Measurements from ENCODE around the gene TAF11L3. TPM values are rescaled to one million over a fixed set of nuclear protein-coding genes. Genes with fewer than 3 reads are reported as not detected.
"Not testable (repeated sequence)": the region's sequence is repeated elsewhere in the genome, so short reads cannot be mapped to it uniquely, and the experiment has no call there.

TAF11L3 gene
- total RNA-seq = not detected

DNA sequence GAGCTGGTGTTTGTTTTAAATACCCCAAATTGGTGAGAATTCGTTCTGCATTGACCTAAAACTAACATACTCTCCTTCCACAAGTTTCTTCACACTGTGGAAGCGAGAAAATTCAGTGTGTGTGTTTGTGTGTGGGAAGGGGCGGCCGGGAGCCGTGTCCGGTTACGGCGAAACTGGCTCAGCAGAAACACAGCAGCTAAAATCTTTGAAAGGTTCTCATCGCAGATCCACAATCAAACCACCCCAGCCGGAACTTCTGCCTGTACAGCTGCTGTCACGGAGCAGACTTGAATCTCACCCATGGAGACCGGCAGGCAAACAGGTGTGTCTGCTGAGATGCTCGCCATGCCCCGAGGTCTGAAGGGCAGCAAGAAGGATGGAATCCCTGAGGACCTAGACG is at the start of gene TAF11L3:
Gene TAF11L3, plus strand, starts transcription at position 301 of the 400 bp plus-strand sequence.
- H3K27me3 Mint-ChIP-seq; POLR2A ChIA-PET; CTCF ChIA-PET; H3K4me1 Mint-ChIP-seq; H3K9me3 Mint-ChIP-seq; H3K27ac Mint-ChIP-seq; H3K36me3 Mint-ChIP-seq (ENCODE audit: low read depth); DNase-seq; H3K4me3 Mint-ChIP-seq: not testable (repeated sequence)

DNA sequence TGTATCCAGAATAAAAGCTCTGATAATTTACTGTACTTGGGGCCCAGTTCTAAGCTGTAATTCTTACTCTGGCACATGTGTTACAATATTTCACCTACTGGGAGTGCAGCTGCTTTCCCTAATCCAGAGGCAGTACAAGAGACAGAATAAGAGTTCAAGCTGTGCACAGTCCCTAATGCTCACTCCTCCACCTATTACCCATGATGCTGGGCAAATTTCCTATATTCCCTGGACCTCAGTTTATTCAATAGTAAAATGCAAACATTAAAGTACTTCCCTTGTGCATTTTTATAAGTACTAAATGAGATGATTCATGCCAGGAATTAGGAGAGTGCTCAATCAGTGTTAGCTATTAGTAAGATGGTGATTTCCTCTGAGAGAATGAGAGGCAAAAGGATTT is 48.1 kb upstream of the TAF11L3 start:
- Mint-ChIP-seq H3K27me3 (no peaks in the 10 kb centered on the region), H3K4me1 (no peaks in the 10 kb centered on the region), H3K27ac (no peak overlapping the region), H3K36me3 (ENCODE audit: low read depth) (no peaks in the 10 kb centered on the region), H3K9me3 (peaks cover 4% of the 10 kb centered on the region), H3K4me3 (no peak overlapping the region)
- ChIA-PET POLR2A (no interaction called here), CTCF (interaction anchor here (1.1 kb wide), 1 partner anchor 18 kb away, joined by 3 read pairs; no protein-coding TSS in a partner anchor)
- DNase-seq = no peak

- H3K27ac Mint-ChIP-seq; CTCF ChIA-PET; H3K36me3 Mint-ChIP-seq (ENCODE audit: low read depth); POLR2A ChIA-PET; H3K4me3 Mint-ChIP-seq; H3K27me3 Mint-ChIP-seq; H3K9me3 Mint-ChIP-seq; DNase-seq; H3K4me1 Mint-ChIP-seq: not testable (repeated sequence)
Measured at GRCh38 chr5:17475064-17475463, 43.1 kb upstream of the TAF11L3 start.

DNA sequence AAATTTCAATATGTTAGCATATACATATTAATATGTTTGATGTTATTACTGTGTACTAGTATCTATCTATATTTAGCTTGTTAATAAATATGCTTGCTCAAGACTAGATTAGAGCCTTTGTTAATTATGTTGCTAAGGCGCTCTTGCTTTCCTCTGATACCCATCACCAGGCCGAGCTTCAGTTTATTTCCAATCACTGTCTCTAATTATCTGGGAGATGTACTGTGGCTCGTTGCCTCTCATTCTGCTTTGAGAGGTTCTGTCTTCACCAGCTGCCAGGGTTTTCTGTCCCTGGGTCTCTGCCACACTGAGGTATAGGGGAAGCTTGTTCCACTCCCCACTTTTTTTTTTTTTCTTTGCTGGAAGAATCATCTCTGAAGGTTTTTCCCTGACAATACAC is 41.1 kb upstream of the TAF11L3 start:
- POLR2A ChIA-PET = no interaction called here
- H3K4me1 Mint-ChIP-seq = no peaks in the 10 kb centered on the region
- no peak overlapping the region for H3K4me3 Mint-ChIP-seq
- no peaks in the 10 kb centered on the region for H3K36me3 Mint-ChIP-seq (ENCODE audit: low read depth)
- H3K27me3 Mint-ChIP-seq = no peaks in the 10 kb centered on the region
- CTCF ChIA-PET = no interaction called here
- no peak for DNase-seq
- no peak overlapping the region for H3K27ac Mint-ChIP-seq
- H3K9me3 Mint-ChIP-seq = peaks cover 3% of the 10 kb centered on the region

GRCh38 chr5:17477573-17478265 is 40.4 kb upstream of the TAF11L3 start:
- POLR2A ChIA-PET = no interaction called here
- Mint-ChIP-seq H3K36me3 (ENCODE audit: low read depth) (no peaks in the 10 kb centered on the region), H3K27me3 (no peaks in the 10 kb centered on the region), H3K9me3 (peaks cover 3% of the 10 kb centered on the region), H3K4me3 (no peak overlapping the region), H3K4me1 (no peaks in the 10 kb centered on the region), H3K27ac (no peak overlapping the region)
- no peak for DNase-seq
- CTCF ChIA-PET = interaction anchor here (1.5 kb wide), 1 partner anchor 12 kb away, joined by 3 read pairs; no protein-coding TSS in a partner anchor

GRCh38 chr5:17481378-17481777 is 36.8 kb upstream of the TAF11L3 start:
- Mint-ChIP-seq H3K4me1 (no peaks in the 10 kb centered on the region), H3K36me3 (ENCODE audit: low read depth) (no peaks in the 10 kb centered on the region), H3K27ac (no peak overlapping the region), H3K27me3 (no peaks in the 10 kb centered on the region), H3K9me3 (peaks cover 3% of the 10 kb centered on the region), H3K4me3 (no peak overlapping the region)
- POLR2A ChIA-PET = no interaction called here
- DNase-seq = no peak
- CTCF ChIA-PET = no interaction called here

GRCh38 chr5:17482790-17483189 is 35.4 kb upstream of the TAF11L3 start:
- ChIA-PET POLR2A (no interaction called here), CTCF (no interaction called here)
- no peaks in the 10 kb centered on the region for H3K4me1 Mint-ChIP-seq
- no peak overlapping the region for H3K27ac Mint-ChIP-seq
- H3K4me3 Mint-ChIP-seq = no peak overlapping the region
- no peaks in the 10 kb centered on the region for H3K36me3 Mint-ChIP-seq (ENCODE audit: low read depth)
- H3K9me3 Mint-ChIP-seq = peaks cover 3% of the 10 kb centered on the region
- DNase-seq = no peak
- H3K27me3 Mint-ChIP-seq = no peaks in the 10 kb centered on the region

DNA sequence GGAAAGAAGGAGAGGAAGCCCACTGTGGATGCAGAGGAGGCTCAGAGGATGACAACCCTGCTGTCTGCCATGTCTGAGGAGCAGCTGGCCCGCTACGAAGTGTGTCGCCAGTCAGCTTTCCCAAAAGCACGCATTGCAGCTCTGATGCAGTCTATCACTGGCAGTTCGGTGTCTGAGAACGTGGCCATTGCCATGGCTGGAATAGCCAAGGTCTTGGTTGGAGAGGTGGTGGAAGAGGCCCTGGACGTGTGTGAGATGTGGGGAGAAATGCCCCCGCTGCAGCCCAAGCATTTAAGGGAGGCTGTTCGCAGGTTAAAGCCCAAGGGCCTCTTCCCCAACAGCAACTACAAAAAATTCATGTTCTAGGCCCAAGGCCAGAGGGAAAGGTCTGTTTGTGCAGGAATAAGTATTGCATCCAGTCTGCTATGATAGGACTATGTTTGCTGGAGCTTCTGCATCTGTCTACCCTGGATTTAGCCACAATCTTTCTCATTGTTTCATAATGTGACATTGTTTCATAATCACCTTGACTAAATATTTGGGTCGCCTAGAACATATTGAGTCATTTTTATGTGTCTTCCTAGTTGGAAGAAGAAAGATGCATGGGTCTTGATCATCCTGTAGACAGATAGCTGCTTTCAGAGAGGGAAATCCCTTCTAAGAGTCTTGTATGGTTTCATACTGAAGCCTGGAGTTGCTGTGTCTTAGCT is 31.5 kb upstream of the TAF11L3 start:
- H3K4me3 Mint-ChIP-seq; H3K27me3 Mint-ChIP-seq; DNase-seq; H3K27ac Mint-ChIP-seq; H3K36me3 Mint-ChIP-seq (ENCODE audit: low read depth); H3K9me3 Mint-ChIP-seq; H3K4me1 Mint-ChIP-seq; CTCF ChIA-PET: not testable (repeated sequence)
- POLR2A ChIA-PET = interaction anchor here (0.6 kb wide), 1 partner anchor 67 kb away, joined by 3 read pairs; no protein-coding TSS in a partner anchor

DNA sequence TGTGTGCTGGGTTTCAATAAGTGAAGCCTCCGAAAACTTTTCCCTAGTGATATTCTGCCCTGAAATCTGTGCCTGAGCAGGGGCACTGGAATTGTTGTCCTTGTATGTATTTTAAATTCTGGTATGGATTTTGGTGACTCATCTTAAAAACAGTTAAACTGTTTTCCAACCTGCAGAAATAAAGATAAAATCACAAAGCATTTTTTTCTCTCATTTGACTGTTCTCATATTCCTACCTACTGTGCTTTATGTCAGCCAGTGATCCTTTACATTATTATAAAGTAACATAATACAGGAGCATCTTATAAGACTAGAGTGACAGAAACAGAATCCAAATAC is 31.0 kb upstream of the TAF11L3 start:
- no peaks in the 10 kb centered on the region for H3K36me3 Mint-ChIP-seq (ENCODE audit: low read depth)
- no peaks in the 10 kb centered on the region for H3K27me3 Mint-ChIP-seq
- POLR2A ChIA-PET = no interaction called here
- DNase-seq = no peak
- H3K27ac Mint-ChIP-seq = no peak overlapping the region
- H3K9me3 Mint-ChIP-seq = peaks cover 2% of the 10 kb centered on the region
- no peaks in the 10 kb centered on the region for H3K4me1 Mint-ChIP-seq
- CTCF ChIA-PET = no interaction called here
- no peak overlapping the region for H3K4me3 Mint-ChIP-seq

- H3K4me1 Mint-ChIP-seq; H3K36me3 Mint-ChIP-seq (ENCODE audit: low read depth); DNase-seq; H3K27ac Mint-ChIP-seq; H3K27me3 Mint-ChIP-seq; POLR2A ChIA-PET; H3K9me3 Mint-ChIP-seq; H3K4me3 Mint-ChIP-seq: not testable (repeated sequence)
- CTCF ChIA-PET = interaction anchor here (1.0 kb wide), 1 partner anchor 29 kb away, joined by 5 read pairs; no protein-coding TSS in a partner anchor
Measured at GRCh38 chr5:17491257-17491656, 26.9 kb upstream of the TAF11L3 start.

GRCh38 chr5:17492770-17493169 is 25.4 kb upstream of the TAF11L3 start:
- CTCF ChIA-PET = no interaction called here

DNA sequence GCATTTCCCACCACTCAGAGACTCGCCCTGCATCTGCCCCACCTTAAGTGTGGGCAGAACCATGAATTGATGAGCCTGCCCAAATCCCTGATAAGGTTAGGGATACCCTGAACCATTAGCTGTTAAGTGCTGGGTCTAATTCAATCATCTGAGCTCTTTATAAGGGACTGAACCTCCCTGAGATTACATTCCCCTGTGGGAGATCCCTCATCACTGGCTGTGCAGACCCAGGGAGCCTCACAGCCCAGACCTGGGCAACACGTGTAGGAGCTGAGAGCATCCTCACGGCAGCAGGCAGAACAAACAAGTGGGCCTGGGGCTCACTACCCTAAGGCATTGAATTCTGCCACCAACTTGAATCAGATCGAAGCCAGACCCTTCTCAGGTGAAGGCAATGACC is 20.7 kb upstream of the TAF11L3 start:
- Mint-ChIP-seq H3K27me3 (no peaks in the 10 kb centered on the region), H3K9me3 (no peaks in the 10 kb centered on the region), H3K4me3 (no peak overlapping the region), H3K27ac (no peak overlapping the region), H3K4me1 (no peaks in the 10 kb centered on the region), H3K36me3 (ENCODE audit: low read depth) (no peaks in the 10 kb centered on the region)
- no peak for DNase-seq
- ChIA-PET POLR2A (no interaction called here), CTCF (no interaction called here)

More at GRCh38 chr5:17492770-17493169, 25.4 kb upstream of the TAF11L3 start:
- no peaks in the 10 kb centered on the region for H3K4me1 Mint-ChIP-seq
- H3K9me3 Mint-ChIP-seq = peaks cover 2% of the 10 kb centered on the region
- no peak overlapping the region for H3K27ac Mint-ChIP-seq
- no peaks in the 10 kb centered on the region for H3K27me3 Mint-ChIP-seq
- H3K4me3 Mint-ChIP-seq = no peak overlapping the region
- POLR2A ChIA-PET = no interaction called here
- H3K36me3 Mint-ChIP-seq (ENCODE audit: low read depth) = no peaks in the 10 kb centered on the region
- DNase-seq = no peak

- H3K27me3 Mint-ChIP-seq; H3K36me3 Mint-ChIP-seq (ENCODE audit: low read depth); CTCF ChIA-PET; H3K4me1 Mint-ChIP-seq; POLR2A ChIA-PET; DNase-seq; H3K4me3 Mint-ChIP-seq; H3K9me3 Mint-ChIP-seq; H3K27ac Mint-ChIP-seq: not testable (repeated sequence)
Measured at GRCh38 chr5:17497931-17498330, 20.2 kb upstream of the TAF11L3 start, which contains the start of gene TAF11L2. TSS of gene TAF11L2 (plus strand) at chr5:17498231.
